K562 (cell line): Measurements from ENCODE around the gene POU2AF2.

Experiments
- EP400 ChIP-seq: fragments of 450-650 bp; IDR thresholded peaks from 2 replicates; pipeline ENCODE4 v1.6.1; 2017; ENCODE audit warnings: antibody characterized with exemption, mild to moderate bottlenecking, moderate library complexity
- SAP30 ChIP-seq: fragments of 200-600 bp; sonication (generic); IDR thresholded peaks from 2 replicates; pipeline ENCODE4 v1.6.1; 2012; ENCODE audit warnings: borderline replicate concordance, low read depth, mild to moderate bottlenecking, moderate library complexity, low read length, control low read depth, inconsistent platforms; ENCODE audit not compliant: insufficient read depth, poor library complexity, severe bottlenecking

DNA sequence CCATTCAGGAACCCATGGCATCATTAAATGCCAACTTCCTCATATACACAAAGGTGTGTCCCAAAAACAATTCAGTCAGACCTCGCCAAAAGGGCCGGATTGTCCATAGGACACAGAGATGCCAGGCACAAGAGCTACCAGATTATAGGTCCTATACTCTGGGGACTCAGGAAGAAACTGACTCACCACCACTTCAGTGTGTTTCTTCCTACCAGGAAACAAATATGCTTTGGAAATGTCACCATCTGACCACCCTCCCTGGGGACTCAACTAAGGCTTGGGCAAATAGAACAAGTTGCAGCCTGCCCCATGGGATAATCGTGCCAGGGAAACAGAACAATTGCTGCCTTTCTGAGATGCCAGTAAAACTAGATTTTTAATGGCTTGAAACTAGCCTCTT, 64.6 kb downstream of the POU2AF2 start:
- TF ChIP-seq EP400 = no peak
- no peak for TF ChIP-seq SAP30
